WTC11 (cell line): ENCODE results near the gene RMI2. TPM values are rescaled to one million over a fixed set of nuclear protein-coding genes. Genes with fewer than 3 reads are reported as not detected.

Source experiments
- CBFB ChIP-seq: sonication (generic); formaldehyde crosslinking; IDR thresholded peaks from 2 replicates; pipeline ENCODE4 v1.8.1; 2022; ENCODE audit warnings: mild to moderate bottlenecking, low read depth, missing genetic modification reagents
- FOXJ3 ChIP-seq: sonication (generic); formaldehyde crosslinking; IDR thresholded peaks from 2 replicates; pipeline ENCODE4 v1.9.0; 2021; ENCODE audit warnings: missing genetic modification reagents, mild to moderate bottlenecking, borderline replicate concordance
- FOXK1 ChIP-seq: sonication (generic); formaldehyde crosslinking; IDR thresholded peaks from 2 replicates; pipeline ENCODE4 v1.8.0; 2022; ENCODE audit warnings: mild to moderate bottlenecking, moderate library complexity, missing genetic modification reagents
- MXD4 ChIP-seq: fragments of 250-450 bp; sonication (Bioruptor Pico); IDR thresholded peaks from 2 replicates; pipeline ENCODE4 v1.8.0; 2021; ENCODE audit warnings: mild to moderate bottlenecking, moderate library complexity, borderline replicate concordance
- RELA ChIP-seq: sonication (generic); formaldehyde crosslinking; IDR thresholded peaks from 2 replicates; pipeline ENCODE4 v1.8.1; 2022; ENCODE audit warnings: missing genetic modification reagents, mild to moderate bottlenecking, borderline replicate concordance
- SP1 ChIP-seq: sonication (generic); formaldehyde crosslinking; conservative IDR thresholded peaks from 2 replicates; pipeline ENCODE4 v1.8.1; 2022; ENCODE audit warnings: missing genetic modification reagents
- TEAD1 ChIP-seq: sonication (generic); formaldehyde crosslinking; IDR thresholded peaks from 2 replicates; pipeline ENCODE4 v1.8.0; 2022; ENCODE audit warnings: mild to moderate bottlenecking, missing genetic modification reagents
- ZNF121 ChIP-seq: sonication (generic); formaldehyde crosslinking; IDR thresholded peaks from 2 replicates; pipeline ENCODE4 v1.8.0; 2023; ENCODE audit warnings: missing genetic modification reagents
- ZNF232 ChIP-seq: sonication (generic); formaldehyde crosslinking; IDR thresholded peaks from 2 replicates; pipeline ENCODE4 v1.8.0; 2022; ENCODE audit warnings: mild to moderate bottlenecking, missing genetic modification reagents
- ZNF423 ChIP-seq: fragments of 250-450 bp; sonication (Bioruptor Pico); IDR thresholded peaks from 2 replicates; pipeline ENCODE4 v2.1.2; 2022; ENCODE audit warnings: mild to moderate bottlenecking, moderate library complexity
- total RNA-seq: library from RNA; stranded (reverse); gene quantifications from 3 replicates; pipeline ENCODE4 v1.2.3, GENCODE V29; 2021
- TF ChIP-seq, protein P1 (sequence below): sonication (generic); formaldehyde crosslinking; IDR thresholded peaks from 2 replicates; pipeline ENCODE4 v1.8.1; 2023; ENCODE audit warnings: mild to moderate bottlenecking, missing genetic modification reagents, borderline replicate concordance
- TF ChIP-seq, protein P2 (sequence below): fragments of 250-450 bp; sonication (Bioruptor Pico); IDR thresholded peaks from 2 replicates; pipeline ENCODE4 v1.9.0; 2021; ENCODE audit warnings: mild to moderate bottlenecking, borderline replicate concordance
- TF ChIP-seq, protein P3 (sequence below): sonication (generic); formaldehyde crosslinking; IDR thresholded peaks from 2 replicates; pipeline ENCODE4 v1.8.0; 2022; ENCODE audit warnings: mild to moderate bottlenecking, missing genetic modification reagents
- TF ChIP-seq, protein P4 (sequence below): sonication (generic); formaldehyde crosslinking; IDR thresholded peaks from 2 replicates; pipeline ENCODE4 v1.8.1; 2022; ENCODE audit warnings: mild to moderate bottlenecking, moderate library complexity, missing genetic modification reagents
- TF ChIP-seq, protein P5 (sequence below): sonication (generic); formaldehyde crosslinking; IDR thresholded peaks from 2 replicates; pipeline ENCODE4 v1.8.1; 2023; ENCODE audit warnings: mild to moderate bottlenecking, missing genetic modification reagents
- TF ChIP-seq, protein P6 (sequence below): sonication (generic); formaldehyde crosslinking; IDR thresholded peaks from 2 replicates; pipeline ENCODE4 v1.8.1; 2022; ENCODE audit warnings: mild to moderate bottlenecking, missing genetic modification reagents, moderate library complexity, borderline replicate concordance

The RMI2 gene
- total RNA-seq, 1 experiment from 2014 or later = 79.0 TPM

DNA sequence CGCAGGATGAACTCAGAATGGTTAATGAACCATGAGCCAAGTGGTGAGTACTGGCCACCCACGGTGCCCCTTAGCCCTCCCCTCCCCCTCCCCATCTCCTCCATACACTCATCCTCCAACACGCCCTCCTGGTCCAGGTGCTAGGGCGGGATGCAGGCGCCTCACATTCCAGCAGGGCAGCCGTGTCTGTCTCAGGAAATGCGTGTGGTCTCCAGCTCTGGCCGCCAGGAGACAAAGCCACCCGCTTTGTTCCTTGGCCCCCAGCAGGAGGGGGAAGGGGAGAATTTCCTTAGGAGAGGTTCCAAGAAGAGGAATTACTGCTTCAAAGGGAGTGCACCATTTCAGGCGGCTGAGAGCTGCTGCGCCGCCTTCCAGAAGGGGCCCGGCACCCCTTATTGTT is 29.7 kb upstream of the RMI2 start (continued):
- TF ChIP-seq CBFB (0 out of 2 replicates have a peak, but pooled peaks have one; percentile 37), FOXK1 (CRISPR knock-in tag) (peak; percentile 51), ZNF232 (0 out of 2 replicates have a peak, but pooled peaks have one; percentile 22), ZNF423 (CRISPR knock-in tag) (peak; percentile 61), TEAD1 (CRISPR knock-in tag) (peak; percentile 99), FOXJ3 (CRISPR knock-in tag) (no peak), ZNF121 (CRISPR knock-in tag) (no peak), RELA (no peak), MXD4 (CRISPR knock-in tag) (no peak), SP1 (0 out of 2 replicates have a peak, but pooled peaks have one; percentile 49)
- TF ChIP-seq, protein P1, sequence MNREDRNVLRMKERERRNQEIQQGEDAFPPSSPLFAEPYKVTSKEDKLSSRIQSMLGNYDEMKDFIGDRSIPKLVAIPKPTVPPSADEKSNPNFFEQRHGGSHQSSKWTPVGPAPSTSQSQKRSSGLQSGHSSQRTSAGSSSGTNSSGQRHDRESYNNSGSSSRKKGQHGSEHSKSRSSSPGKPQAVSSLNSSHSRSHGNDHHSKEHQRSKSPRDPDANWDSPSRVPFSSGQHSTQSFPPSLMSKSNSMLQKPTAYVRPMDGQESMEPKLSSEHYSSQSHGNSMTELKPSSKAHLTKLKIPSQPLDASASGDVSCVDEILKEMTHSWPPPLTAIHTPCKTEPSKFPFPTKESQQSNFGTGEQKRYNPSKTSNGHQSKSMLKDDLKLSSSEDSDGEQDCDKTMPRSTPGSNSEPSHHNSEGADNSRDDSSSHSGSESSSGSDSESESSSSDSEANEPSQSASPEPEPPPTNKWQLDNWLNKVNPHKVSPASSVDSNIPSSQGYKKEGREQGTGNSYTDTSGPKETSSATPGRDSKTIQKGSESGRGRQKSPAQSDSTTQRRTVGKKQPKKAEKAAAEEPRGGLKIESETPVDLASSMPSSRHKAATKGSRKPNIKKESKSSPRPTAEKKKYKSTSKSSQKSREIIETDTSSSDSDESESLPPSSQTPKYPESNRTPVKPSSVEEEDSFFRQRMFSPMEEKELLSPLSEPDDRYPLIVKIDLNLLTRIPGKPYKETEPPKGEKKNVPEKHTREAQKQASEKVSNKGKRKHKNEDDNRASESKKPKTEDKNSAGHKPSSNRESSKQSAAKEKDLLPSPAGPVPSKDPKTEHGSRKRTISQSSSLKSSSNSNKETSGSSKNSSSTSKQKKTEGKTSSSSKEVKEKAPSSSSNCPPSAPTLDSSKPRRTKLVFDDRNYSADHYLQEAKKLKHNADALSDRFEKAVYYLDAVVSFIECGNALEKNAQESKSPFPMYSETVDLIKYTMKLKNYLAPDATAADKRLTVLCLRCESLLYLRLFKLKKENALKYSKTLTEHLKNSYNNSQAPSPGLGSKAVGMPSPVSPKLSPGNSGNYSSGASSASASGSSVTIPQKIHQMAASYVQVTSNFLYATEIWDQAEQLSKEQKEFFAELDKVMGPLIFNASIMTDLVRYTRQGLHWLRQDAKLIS (CRISPR knock-in tag) = no peak
- TF ChIP-seq, protein P2, sequence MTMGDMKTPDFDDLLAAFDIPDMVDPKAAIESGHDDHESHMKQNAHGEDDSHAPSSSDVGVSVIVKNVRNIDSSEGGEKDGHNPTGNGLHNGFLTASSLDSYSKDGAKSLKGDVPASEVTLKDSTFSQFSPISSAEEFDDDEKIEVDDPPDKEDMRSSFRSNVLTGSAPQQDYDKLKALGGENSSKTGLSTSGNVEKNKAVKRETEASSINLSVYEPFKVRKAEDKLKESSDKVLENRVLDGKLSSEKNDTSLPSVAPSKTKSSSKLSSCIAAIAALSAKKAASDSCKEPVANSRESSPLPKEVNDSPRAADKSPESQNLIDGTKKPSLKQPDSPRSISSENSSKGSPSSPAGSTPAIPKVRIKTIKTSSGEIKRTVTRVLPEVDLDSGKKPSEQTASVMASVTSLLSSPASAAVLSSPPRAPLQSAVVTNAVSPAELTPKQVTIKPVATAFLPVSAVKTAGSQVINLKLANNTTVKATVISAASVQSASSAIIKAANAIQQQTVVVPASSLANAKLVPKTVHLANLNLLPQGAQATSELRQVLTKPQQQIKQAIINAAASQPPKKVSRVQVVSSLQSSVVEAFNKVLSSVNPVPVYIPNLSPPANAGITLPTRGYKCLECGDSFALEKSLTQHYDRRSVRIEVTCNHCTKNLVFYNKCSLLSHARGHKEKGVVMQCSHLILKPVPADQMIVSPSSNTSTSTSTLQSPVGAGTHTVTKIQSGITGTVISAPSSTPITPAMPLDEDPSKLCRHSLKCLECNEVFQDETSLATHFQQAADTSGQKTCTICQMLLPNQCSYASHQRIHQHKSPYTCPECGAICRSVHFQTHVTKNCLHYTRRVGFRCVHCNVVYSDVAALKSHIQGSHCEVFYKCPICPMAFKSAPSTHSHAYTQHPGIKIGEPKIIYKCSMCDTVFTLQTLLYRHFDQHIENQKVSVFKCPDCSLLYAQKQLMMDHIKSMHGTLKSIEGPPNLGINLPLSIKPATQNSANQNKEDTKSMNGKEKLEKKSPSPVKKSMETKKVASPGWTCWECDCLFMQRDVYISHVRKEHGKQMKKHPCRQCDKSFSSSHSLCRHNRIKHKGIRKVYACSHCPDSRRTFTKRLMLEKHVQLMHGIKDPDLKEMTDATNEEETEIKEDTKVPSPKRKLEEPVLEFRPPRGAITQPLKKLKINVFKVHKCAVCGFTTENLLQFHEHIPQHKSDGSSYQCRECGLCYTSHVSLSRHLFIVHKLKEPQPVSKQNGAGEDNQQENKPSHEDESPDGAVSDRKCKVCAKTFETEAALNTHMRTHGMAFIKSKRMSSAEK (CRISPR knock-in tag) = no peak
- TF ChIP-seq, protein P3, sequence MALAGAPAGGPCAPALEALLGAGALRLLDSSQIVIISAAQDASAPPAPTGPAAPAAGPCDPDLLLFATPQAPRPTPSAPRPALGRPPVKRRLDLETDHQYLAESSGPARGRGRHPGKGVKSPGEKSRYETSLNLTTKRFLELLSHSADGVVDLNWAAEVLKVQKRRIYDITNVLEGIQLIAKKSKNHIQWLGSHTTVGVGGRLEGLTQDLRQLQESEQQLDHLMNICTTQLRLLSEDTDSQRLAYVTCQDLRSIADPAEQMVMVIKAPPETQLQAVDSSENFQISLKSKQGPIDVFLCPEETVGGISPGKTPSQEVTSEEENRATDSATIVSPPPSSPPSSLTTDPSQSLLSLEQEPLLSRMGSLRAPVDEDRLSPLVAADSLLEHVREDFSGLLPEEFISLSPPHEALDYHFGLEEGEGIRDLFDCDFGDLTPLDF (CRISPR knock-in tag) = no peak
- TF ChIP-seq, protein P4, sequence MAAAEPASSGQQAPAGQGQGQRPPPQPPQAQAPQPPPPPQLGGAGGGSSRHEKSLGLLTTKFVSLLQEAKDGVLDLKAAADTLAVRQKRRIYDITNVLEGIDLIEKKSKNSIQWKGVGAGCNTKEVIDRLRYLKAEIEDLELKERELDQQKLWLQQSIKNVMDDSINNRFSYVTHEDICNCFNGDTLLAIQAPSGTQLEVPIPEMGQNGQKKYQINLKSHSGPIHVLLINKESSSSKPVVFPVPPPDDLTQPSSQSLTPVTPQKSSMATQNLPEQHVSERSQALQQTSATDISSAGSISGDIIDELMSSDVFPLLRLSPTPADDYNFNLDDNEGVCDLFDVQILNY (CRISPR knock-in tag) = 0 out of 2 replicates have a peak, but pooled peaks have one; percentile 47
- TF ChIP-seq, protein P5, sequence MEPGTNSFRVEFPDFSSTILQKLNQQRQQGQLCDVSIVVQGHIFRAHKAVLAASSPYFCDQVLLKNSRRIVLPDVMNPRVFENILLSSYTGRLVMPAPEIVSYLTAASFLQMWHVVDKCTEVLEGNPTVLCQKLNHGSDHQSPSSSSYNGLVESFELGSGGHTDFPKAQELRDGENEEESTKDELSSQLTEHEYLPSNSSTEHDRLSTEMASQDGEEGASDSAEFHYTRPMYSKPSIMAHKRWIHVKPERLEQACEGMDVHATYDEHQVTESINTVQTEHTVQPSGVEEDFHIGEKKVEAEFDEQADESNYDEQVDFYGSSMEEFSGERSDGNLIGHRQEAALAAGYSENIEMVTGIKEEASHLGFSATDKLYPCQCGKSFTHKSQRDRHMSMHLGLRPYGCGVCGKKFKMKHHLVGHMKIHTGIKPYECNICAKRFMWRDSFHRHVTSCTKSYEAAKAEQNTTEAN = no peak
- TF ChIP-seq, protein P6, sequence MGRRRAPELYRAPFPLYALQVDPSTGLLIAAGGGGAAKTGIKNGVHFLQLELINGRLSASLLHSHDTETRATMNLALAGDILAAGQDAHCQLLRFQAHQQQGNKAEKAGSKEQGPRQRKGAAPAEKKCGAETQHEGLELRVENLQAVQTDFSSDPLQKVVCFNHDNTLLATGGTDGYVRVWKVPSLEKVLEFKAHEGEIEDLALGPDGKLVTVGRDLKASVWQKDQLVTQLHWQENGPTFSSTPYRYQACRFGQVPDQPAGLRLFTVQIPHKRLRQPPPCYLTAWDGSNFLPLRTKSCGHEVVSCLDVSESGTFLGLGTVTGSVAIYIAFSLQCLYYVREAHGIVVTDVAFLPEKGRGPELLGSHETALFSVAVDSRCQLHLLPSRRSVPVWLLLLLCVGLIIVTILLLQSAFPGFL (CRISPR knock-in tag) = no peak
